GM19043 (cell line): ENCODE data around the gene NR1H2.
"Not testable (repeated sequence)": the region's sequence is repeated elsewhere in the genome, so short reads cannot be mapped to it uniquely, and the experiment has no call there.

Source experiments
- ATAC-seq: cut with Tn5 transposase; IDR thresholded peaks from one replicate; pipeline ENCODE4 v1.9.1; 2021; ENCODE audit warnings: low read depth; ENCODE audit not compliant: unreplicated experiment

Gene NR1H2

GRCh38 chr19:50376166-50377050 is at the start of gene NR1H2:
NR1H2 (plus strand) TSS chr19:50376457; CDS start chr19:50377606, 1,149 bp downstream.
- peak; percentile 71 for ATAC-seq

- no peak for ATAC-seq
These were observed 49.2 kb upstream of the NR1H2 start for GRCh38 chr19:50327013-50327412.

- no peak for ATAC-seq
These were observed 48.6 kb upstream of the NR1H2 start for GRCh38 chr19:50327461-50328223.

- ATAC-seq = no peak
These were observed 47.9 kb upstream of the NR1H2 start for GRCh38 chr19:50328224-50328872.

GRCh38 chr19:50328873-50329145 is 47.4 kb upstream of the NR1H2 start:
- ATAC-seq = peak; percentile 2

GRCh38 chr19:50329146-50329925 is 46.9 kb upstream of the NR1H2 start, which contains the start of gene KCNC3:
KCNC3 (minus strand) TSS chr19:50329377; CDS start chr19:50329082, 295 bp downstream.
- ATAC-seq = peak; percentile 49

GRCh38 chr19:50329926-50330294 is 46.3 kb upstream of the NR1H2 start:
- ATAC-seq = not testable (repeated sequence)

GRCh38 chr19:50330365-50331078 is 45.7 kb upstream of the NR1H2 start:
- ATAC-seq = no peak

- ATAC-seq = no peak
These were observed 44.9 kb upstream of the NR1H2 start for GRCh38 chr19:50331221-50331993.

GRCh38 chr19:50331994-50332243 is 44.3 kb upstream of the NR1H2 start:
- ATAC-seq = no peak

- ATAC-seq = no peak
These were observed 43.8 kb upstream of the NR1H2 start for GRCh38 chr19:50332244-50333038.

GRCh38 chr19:50333235-50333736 is 43.0 kb upstream of the NR1H2 start:
- ATAC-seq = peak; percentile 43

GRCh38 chr19:50333737-50334617 is 42.3 kb upstream of the NR1H2 start:
- ATAC-seq = peak; percentile 15

GRCh38 chr19:50334741-50335421 is 41.4 kb upstream of the NR1H2 start:
- ATAC-seq = no peak

- ATAC-seq = not testable (repeated sequence)
These were observed 39.2 kb upstream of the NR1H2 start for GRCh38 chr19:50337031-50337430.

- no peak for ATAC-seq
These were observed 35.9 kb upstream of the NR1H2 start for GRCh38 chr19:50340331-50340730.

- ATAC-seq = peak; percentile 50
These were observed 35.1 kb upstream of the NR1H2 start for GRCh38 chr19:50341091-50341564.
